CD14-positive monocyte (primary cell): ENCODE results near the gene PLCXD3. TPM values are rescaled to one million over a fixed set of nuclear protein-coding genes. Genes with fewer than 3 reads are reported as not detected.
"Not testable (repeated sequence)": the region's sequence is repeated elsewhere in the genome, so short reads cannot be mapped to it uniquely, and the experiment has no call there.

Experiments used
- DNase-seq, 3 donors: peaks; one replicate each; pipeline ENCODE4 v3.0.0-alpha.2; 2011 to 2022
- H2AFZ ChIP-seq: 2 replicates; pipeline ENCODE4 v1.6.0; 2012; ENCODE audit warnings: mild to moderate bottlenecking, low read depth, low read length, inconsistent platforms; ENCODE audit not compliant: insufficient read depth, poor library complexity, severe bottlenecking
- H3K27ac ChIP-seq, 2 donors: 1 replicate in 1 of 2; 2 replicates in 1 of 2; pipeline ENCODE4 v1.5.1; 2012 to 2013; ENCODE audit warnings: low read length in 2 of 2, control low read depth in 1 of 2, inconsistent platforms in 1 of 2, low read depth in 1 of 2, mild to moderate bottlenecking in 1 of 2
- H3K27me3 ChIP-seq, 2 donors: one replicate each; pipeline versions ENCODE4 v1.6.0 to v1.6.1; 2011 to 2013; ENCODE audit warnings: low read length in 2 of 2; ENCODE audit not compliant: control insufficient read depth in 2 of 2, insufficient read depth in 2 of 2
- H3K36me3 ChIP-seq, 2 donors: replicated peaks in 1 of 2; 1 replicate in 1 of 2; 2 replicates in 1 of 2; pipeline versions ENCODE4 v1.5.1 to v1.6.1; 2012 to 2013; ENCODE audit warnings: low read length in 2 of 2, control low read depth in 1 of 2, inconsistent platforms in 1 of 2, mild to moderate bottlenecking in 1 of 2; ENCODE audit not compliant: insufficient read depth in 2 of 2, control insufficient read depth in 1 of 2
- H3K4me1 ChIP-seq, 2 donors: 1 replicate in 1 of 2; 2 replicates in 1 of 2; pipeline versions ENCODE4 v1.5.1 to v1.6.1; 2012 to 2013; ENCODE audit warnings: low read length in 2 of 2, control low read depth in 1 of 2, inconsistent platforms in 1 of 2, mild to moderate bottlenecking in 1 of 2, moderate library complexity in 1 of 2; ENCODE audit not compliant: insufficient read depth in 2 of 2, control insufficient read depth in 1 of 2
- H3K4me2 ChIP-seq: replicated peaks from 2 replicates; pipeline ENCODE3; 2012; ENCODE audit warnings: low read length, moderate library complexity, mild to moderate bottlenecking; ENCODE audit not compliant: poor library complexity, severe bottlenecking; ENCODE audit errors: extremely low read depth
- H3K4me3 ChIP-seq, 3 experiments: fragments of 200-600 bp in 1 of 3; sonication (generic) in 1 of 3; replicated peaks in 1 of 3; 1 replicate in 2 of 3; 2 replicates in 1 of 3; pipeline ENCODE4 v1.5.1; 2011 to 2013; ENCODE audit warnings: low read length in 3 of 3, mild to moderate bottlenecking in 3 of 3, control low read depth in 2 of 3, low read depth in 2 of 3, inconsistent platforms in 1 of 3, moderate library complexity in 1 of 3
- H3K79me2 ChIP-seq: 2 replicates; pipeline ENCODE4 v1.6.0; 2012; ENCODE audit warnings: mild to moderate bottlenecking, control low read depth, inconsistent platforms, low read length, moderate library complexity; ENCODE audit not compliant: insufficient read depth
- H3K9ac ChIP-seq: 2 replicates; pipeline ENCODE4 v1.6.0; 2017; ENCODE audit warnings: low read length, mild to moderate bottlenecking; ENCODE audit not compliant: insufficient read depth, poor library complexity, severe bottlenecking
- H3K9me3 ChIP-seq, 2 donors: replicated peaks in 1 of 2; 1 replicate in 1 of 2; 2 replicates in 1 of 2; pipeline versions ENCODE4 v1.5.1 to v1.6.1; 2012 to 2013; ENCODE audit warnings: low read length in 2 of 2, control low read depth in 1 of 2; ENCODE audit not compliant: control insufficient read depth in 1 of 2, insufficient read depth in 1 of 2
- H4K20me1 ChIP-seq: 2 replicates; pipeline ENCODE4 v1.6.0; 2012; ENCODE audit warnings: mild to moderate bottlenecking, low read length, control low read depth, moderate library complexity; ENCODE audit not compliant: insufficient read depth
- H3K27ac Mint-ChIP-seq, 7 donors: one replicate each; pipeline ENCODE4 v1.8.0; 2020; ENCODE audit warnings: mild to moderate bottlenecking in 7 of 7, mixed read lengths in 7 of 7, moderate library complexity in 6 of 7, inconsistent platforms in 2 of 7
- H3K27me3 Mint-ChIP-seq, 3 donors: one replicate each; pipeline ENCODE4 v1.8.0; 2021 to 2022; ENCODE audit warnings: low read depth in 3 of 3, mild to moderate bottlenecking in 3 of 3, mixed read lengths in 3 of 3, moderate library complexity in 3 of 3, inconsistent platforms in 1 of 3
- H3K36me3 Mint-ChIP-seq, 2 donors: one replicate each; pipeline ENCODE4 v1.8.0; 2020; ENCODE audit warnings: mixed read lengths in 2 of 2, inconsistent platforms in 1 of 2, mild to moderate bottlenecking in 1 of 2
- H3K4me1 Mint-ChIP-seq: one replicate; pipeline ENCODE4 v1.8.0; 2020; ENCODE audit warnings: mild to moderate bottlenecking, mixed read lengths
- H3K4me3 Mint-ChIP-seq, 2 donors: one replicate each; pipeline ENCODE4 v1.8.0; 2020; ENCODE audit warnings: mild to moderate bottlenecking in 2 of 2, mixed read lengths in 2 of 2, moderate library complexity in 1 of 2
- H3K9me3 Mint-ChIP-seq, 7 donors: one replicate each; pipeline ENCODE4 v1.8.0; 2020 to 2022; ENCODE audit warnings: mixed read lengths in 7 of 7, mild to moderate bottlenecking in 6 of 7, moderate library complexity in 6 of 7, inconsistent platforms in 2 of 7
- WGBS: methylation state at CpG from one replicate; pipeline ENCODE4 v1.1.5; 2013; ENCODE audit warnings: missing lambda C conversion rate; ENCODE audit not compliant: insufficient coverage; 5-methylcytosine and 5-hydroxymethylcytosine counted together
- intact Hi-C, 2 donors: fragments of 100-400 bp; cut with micrococcal nuclease; formaldehyde crosslinking; loops; one replicate each; pipeline versions ENCODE4 v1.15.0 to v1.15.1; 2023
- polyA plus RNA-seq, 3 donors: library from polyadenylated mRNA; depleted of rRNA in 1 of 3; unstranded in 2 of 3; stranded (reverse) in 1 of 3; fragments of 300-500 nt in 2 of 3; fragments of >200 nt in 1 of 3; fragmentation: Illumina TruSeq in 2 of 3; gene quantifications; 1 replicate in 2 of 3; 2 replicates in 1 of 3; pipeline ENCODE4 v1.2.3, GENCODE V29; 2012 to 2021
- TF ChIP-seq, protein P1 (sequence below): fragments of 200-600 bp; IDR thresholded peaks from one replicate; pipeline ENCODE4 v1.8.0; 2022; ENCODE audit warnings: antibody characterized with exemption, mild to moderate bottlenecking

Gene PLCXD3
- polyA plus RNA-seq, 3 donors, result not detected

DNA sequence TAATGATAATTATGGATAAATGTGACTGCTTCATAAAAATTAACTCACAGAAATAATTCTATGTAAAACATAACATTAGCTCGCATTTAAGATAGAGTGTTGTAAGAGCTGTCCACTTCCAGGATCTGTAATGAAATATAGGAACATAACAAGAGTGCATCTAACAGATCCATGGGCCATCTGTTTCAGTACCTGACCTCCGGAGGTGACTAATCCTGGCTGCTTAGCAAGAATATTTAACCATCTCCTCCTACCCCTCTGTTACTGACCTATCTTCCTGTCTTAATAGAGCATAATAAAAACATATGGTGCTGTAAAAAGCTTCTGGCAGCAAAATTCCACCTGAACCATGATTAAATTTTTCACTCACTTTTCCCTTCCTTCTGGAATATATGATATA is 7.1 kb downstream of the PLCXD3 start:
- Histone ChIP-seq H3K9me3 (no peaks in the 10 kb centered on the region), H3K27ac (no peak overlapping the region), H2AFZ (no peak overlapping the region), H3K79me2 (no peaks in the 10 kb centered on the region), H3K4me1 (no peaks in the 10 kb centered on the region), H3K9ac (no peak overlapping the region), H3K4me2 (no peak overlapping the region), H3K36me3 (no peaks in the 10 kb centered on the region), H4K20me1 (no peaks in the 10 kb centered on the region), H3K27me3 (no peaks in the 10 kb centered on the region), H3K4me3 (no peak overlapping the region)
- DNase-seq, result no peak
- peaks cover 0 to 1% (median 0%) of the 10 kb centered on the region in 7 donors for H3K9me3 Mint-ChIP-seq
- no CpG with 5 or more reads among the region's 2 CpGs for WGBS
- no peaks in the 10 kb centered on the region for H3K36me3 Mint-ChIP-seq
- no peaks in the 10 kb centered on the region for H3K4me1 Mint-ChIP-seq
- peaks cover 0 to 2% (median 0%) of the 10 kb centered on the region in 3 donors for H3K27me3 Mint-ChIP-seq
- intact Hi-C loops, result no loop called here
- H3K4me3 Mint-ChIP-seq, result no peak overlapping the region
- TF ChIP-seq, protein P1, sequence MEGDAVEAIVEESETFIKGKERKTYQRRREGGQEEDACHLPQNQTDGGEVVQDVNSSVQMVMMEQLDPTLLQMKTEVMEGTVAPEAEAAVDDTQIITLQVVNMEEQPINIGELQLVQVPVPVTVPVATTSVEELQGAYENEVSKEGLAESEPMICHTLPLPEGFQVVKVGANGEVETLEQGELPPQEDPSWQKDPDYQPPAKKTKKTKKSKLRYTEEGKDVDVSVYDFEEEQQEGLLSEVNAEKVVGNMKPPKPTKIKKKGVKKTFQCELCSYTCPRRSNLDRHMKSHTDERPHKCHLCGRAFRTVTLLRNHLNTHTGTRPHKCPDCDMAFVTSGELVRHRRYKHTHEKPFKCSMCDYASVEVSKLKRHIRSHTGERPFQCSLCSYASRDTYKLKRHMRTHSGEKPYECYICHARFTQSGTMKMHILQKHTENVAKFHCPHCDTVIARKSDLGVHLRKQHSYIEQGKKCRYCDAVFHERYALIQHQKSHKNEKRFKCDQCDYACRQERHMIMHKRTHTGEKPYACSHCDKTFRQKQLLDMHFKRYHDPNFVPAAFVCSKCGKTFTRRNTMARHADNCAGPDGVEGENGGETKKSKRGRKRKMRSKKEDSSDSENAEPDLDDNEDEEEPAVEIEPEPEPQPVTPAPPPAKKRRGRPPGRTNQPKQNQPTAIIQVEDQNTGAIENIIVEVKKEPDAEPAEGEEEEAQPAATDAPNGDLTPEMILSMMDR, result no peak
- no peak overlapping the region for H3K27ac Mint-ChIP-seq

DNA sequence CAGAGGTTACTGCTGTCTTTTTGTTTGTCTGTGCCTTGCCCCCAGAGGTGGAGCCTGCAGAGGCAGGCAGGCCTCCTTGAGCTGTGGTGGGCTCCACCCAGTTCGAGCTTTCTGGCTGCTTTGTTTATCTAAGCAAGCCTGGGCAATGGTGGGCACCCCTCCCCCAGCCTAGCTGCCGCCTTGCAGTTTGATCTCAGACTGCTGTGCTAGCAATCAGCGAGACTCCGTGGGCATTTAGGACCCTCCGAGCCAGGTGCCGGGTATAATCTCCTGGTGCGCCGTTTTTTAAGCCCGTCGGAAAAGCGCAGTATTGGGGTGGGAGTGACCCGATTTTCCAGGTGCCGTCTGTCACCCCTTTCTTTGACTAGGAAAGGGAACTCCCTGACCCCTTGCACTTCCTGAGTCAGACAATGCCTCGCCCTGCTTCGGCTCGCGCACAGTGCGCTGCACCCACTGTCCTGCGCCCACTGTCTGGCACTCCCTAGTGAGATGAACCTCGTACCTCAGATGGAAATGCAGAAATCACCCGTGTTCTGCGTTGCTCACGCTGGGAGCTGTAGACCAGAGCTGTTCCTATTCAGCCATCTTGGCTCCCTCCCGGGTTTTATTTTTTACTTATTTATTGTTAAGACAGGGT is 16.8 kb downstream of the PLCXD3 start:
- H4K20me1 ChIP-seq, H3K27me3 Mint-ChIP-seq, H3K36me3 Mint-ChIP-seq, DNase-seq, H3K4me2 ChIP-seq, H3K79me2 ChIP-seq, H3K9ac ChIP-seq, H3K4me3 ChIP-seq, H3K4me1 ChIP-seq, H3K9me3 ChIP-seq, H3K27ac ChIP-seq, H2AFZ ChIP-seq, H3K4me1 Mint-ChIP-seq, H3K27ac Mint-ChIP-seq, H3K4me3 Mint-ChIP-seq, H3K27me3 ChIP-seq, intact Hi-C loops, H3K36me3 ChIP-seq: not testable (repeated sequence)
- H3K9me3 Mint-ChIP-seq, result peaks cover 2 to 18% (median 13%) of the 10 kb centered on the region in 7 donors
- WGBS, result 92% methylated on average over 15 of the region's 24 CpGs
